Measurements from ENCODE around the gene MBD6.
"Not testable (repeated sequence)": the region's sequence is repeated elsewhere in the genome, so short reads cannot be mapped to it uniquely, and the experiment has no call there.

The MBD6 gene

GRCh38 chr12:57550641-57551549 is 28.3 kb downstream of the MBD6 start:
- DNase-seq (ENCODE audit: low read depth), result no peak

DNA sequence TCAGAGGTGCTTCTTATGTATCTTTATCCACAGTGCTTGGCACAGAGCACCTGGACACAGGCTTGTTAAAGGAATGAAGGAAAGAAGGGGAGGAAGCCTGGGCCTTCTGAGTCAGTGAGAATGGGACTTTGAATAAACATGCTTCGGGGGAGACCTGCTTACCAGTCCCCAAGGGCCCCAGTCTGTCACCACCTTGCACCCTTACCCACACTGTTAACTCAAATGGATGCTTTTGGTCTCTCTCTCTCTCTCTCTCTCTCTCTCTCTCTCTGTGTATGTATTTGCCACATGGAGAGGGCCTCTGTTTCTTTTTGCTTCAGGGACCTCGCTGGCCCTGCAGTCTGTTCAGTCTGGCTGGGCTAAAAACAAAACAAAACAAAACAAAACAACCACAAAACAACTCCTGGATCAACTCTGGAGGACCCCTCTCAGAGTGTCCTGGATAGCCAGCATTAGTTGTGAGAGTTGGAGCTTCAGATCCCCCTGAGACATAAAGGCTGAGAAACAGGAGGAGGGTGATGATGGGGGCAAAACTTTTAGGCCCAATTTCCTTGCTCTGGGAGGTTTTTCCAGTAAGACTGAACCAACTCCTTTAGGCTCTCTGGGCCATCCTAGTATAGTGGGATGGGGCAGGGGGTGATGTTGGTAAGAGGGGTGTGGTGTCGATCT is 29.1 kb downstream of the MBD6 start:
- no peak for DNase-seq (ENCODE audit: low read depth)

DNA sequence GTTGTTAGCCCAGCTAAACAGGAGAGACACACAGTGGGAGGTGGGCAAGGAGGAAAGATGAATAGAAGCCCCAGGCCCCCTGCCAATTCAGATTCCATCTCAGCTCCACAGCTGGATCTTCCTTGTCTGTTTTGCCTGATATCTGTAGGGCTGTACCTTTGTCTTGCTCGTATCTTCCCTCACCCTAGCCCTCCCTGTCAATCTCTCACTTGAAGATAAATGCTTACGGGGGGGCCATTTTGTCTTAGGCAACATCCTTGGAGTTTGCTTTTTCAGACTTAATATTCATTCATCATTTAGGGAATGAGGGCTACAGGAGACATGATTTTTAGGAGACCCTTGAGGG is 29.7 kb downstream of the MBD6 start:
- DNase-seq (ENCODE audit: low read depth), result no peak

GRCh38 chr12:57552835-57553313 is 30.2 kb downstream of the MBD6 start:
- DNase-seq (ENCODE audit: low read depth), result no peak

DNA sequence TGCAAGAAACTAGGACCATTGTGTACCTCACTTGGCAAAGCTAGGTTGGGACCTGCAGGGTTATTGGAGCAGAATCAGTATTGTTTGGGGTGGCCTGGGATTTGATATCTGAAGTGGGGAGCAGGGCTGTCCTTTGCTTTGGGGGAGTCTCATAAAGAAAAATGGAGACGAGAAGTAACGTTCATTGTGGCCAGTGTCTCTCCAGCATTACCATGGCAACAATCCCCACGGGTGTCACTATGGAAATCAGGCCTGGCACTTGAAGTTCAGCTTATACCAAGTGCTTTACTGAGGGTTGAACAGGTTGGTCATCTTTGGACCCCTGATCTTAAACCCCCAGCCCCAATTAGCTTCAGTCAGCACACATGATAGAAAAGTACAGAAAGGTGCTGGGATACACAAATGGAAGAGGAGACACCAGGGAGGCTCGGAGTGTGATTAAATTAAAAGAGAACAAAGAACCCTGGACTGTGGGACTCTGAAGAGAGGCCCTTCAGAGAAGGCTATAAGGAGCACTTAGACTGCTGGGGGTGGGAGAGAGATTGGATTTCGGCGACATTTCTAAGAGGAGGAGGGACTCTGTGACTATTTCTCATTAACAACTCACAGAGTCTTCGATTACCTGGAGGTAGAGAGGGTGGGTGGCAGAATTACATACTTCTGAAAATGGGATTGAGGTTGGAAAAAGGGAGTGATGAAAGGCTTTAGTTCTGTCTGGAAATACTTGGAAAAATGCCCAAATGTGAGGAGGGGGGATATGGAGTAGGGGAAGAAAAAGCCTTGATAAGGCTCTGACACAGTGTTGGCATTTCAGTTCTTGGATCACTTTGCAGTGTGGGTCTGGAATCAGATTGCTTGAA is 30.9 kb downstream of the MBD6 start:
- DNase-seq (ENCODE audit: low read depth), result no peak

GRCh38 chr12:57554453-57554852 is 31.8 kb downstream of the MBD6 start:
- DNase-seq (ENCODE audit: low read depth), result no peak

DNA sequence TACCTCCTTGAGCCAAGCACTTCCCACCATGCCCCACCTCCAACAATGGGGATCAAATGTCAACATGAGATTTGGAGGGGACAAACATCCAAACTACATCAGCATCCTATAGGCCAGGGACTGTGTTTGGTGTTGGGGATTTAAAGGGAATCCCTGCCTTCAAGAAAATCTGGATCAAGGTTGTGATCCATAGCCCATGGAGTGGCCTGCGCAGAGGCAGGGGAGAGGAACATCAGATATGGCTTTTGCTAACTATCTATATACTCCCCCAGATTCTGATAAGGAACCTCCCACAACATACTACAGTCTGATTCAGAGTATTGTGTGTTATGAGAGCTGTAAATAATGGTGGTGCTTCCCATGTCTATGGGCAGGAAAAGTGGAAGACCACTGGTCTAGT is 32.3 kb downstream of the MBD6 start:
- DNase-seq (ENCODE audit: low read depth), result no peak

DNA sequence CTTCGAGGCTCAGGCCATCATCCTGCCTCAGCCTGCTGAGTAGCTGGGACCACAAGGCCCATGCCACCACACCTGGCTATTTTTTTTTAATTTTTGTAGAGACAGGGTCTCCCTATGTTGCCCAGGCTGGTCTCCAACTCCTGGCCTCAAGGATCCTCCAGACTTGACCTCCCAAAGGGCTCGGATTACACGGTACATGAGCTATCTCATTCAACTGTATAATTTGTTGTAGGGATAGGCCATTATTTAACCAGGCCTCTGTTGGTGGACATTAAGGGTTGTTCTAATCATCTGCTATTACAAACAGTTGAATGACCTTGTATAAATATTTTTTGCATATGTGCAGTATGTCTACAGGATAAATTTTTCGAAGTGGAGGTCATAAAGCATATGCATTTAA is 36.2 kb downstream of the MBD6 start:
- DNase-seq (ENCODE audit: low read depth), result no peak

GRCh38 chr12:57560516-57560915 is 37.9 kb downstream of the MBD6 start:
- DNase-seq (ENCODE audit: low read depth), result no peak

DNA sequence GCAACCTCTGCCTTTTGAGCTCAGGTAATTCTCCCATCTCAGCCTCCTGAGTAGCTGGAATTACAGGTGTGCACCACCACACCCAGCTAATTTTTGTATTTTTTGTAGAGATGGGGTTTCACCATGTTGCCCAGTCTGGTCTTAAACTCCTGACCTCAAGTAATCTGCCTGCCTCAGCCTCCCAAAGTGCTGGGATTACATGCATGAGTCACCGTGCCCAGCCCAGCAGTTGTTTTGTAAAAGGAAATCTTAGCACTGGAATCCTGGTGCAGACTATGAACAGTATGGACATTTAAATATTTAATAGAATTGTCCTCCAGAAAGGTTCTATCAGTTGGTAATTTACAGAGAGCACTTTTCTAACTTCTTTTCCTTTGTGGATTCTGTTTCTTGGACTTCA is 38.5 kb downstream of the MBD6 start:
- not testable (repeated sequence) for DNase-seq (ENCODE audit: low read depth)

GRCh38 chr12:57563358-57563757 is 40.7 kb downstream of the MBD6 start:
- no peak for DNase-seq (ENCODE audit: low read depth)

DNA sequence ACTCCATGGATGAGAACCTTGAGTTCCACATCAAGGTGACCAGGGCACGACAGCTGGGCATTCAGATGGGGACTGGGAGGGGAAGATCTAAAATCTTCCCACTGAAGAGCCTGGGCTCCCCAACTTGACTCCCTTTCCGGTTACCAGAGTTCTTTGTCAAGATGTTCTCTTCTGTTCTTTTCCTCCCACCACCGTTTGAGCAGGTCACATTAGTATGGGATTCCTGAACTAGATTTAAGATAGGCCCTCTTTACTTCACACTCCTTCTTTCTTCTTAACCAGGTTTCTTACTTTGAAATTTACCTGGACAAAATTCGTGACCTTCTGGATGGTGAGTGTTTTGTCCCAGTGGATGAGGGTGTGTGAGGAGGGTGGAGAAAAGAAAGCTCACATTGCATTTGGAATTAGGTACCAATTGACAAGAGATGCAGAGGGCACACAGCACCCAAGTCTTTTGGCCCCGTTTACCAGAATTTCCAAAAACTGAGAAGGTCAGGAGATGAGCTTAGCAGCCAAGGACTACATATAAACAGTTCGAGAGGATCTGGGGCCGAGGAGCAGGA is 41.6 kb downstream of the MBD6 start:
- no peak for DNase-seq (ENCODE audit: low read depth)

DNA sequence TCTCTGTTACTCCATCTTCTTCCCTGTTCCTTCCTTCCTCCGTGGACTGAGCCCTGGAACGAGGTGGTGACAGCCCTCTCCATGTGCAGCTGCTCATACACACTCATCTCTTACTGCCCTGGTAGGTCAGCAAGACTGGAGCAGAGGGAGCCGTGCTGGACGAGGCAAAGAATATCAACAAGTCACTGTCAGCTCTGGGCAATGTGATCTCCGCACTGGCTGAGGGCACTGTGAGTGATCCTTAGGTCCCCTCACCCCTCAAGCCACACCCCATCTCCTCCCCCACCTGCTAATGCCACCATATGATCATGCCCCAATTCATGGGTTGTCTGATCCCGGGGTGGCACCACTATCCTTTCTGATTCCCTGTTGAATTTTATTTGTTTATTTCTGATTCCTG is 46.2 kb downstream of the MBD6 start:
- DNase-seq (ENCODE audit: low read depth), result no peak

DNA sequence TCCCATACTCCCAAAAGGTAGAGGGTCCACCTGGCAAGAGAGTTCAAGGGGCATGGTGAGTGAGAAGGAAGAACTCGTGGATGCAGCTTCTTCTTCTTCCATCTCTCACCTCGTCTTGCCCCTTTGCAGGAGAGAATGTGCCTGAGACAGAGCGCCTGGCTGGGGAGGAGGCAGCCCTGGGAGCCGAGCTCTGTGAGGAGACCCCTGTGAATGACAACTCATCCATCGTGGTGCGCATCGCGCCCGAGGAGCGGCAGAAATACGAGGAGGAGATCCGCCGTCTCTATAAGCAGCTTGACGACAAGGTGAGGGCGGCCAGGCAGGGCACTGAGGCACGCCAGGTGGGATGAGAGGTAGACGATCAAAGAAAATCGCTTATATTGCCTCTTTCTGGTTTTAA is 47.2 kb downstream of the MBD6 start:
- no peak for DNase-seq (ENCODE audit: low read depth)

DNA sequence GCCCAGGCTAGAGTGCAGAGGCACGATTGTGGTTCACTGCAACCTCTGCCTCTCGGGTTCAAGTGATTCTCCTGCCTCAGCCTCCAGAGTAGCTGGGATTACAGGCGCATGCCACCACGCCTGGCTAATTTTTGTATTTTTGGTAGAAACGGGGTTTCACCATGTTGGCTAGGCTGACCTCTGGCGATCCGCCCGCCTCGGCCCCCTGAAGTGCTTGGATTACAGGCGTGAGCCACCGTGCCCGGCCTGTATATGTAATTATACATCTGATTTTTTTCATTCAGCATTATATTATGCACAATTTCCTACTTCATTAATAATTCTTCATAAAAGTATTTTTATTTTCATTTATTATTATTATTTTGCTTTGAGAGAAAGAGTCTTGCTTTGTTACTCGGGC is 47.8 kb downstream of the MBD6 start:
- DNase-seq (ENCODE audit: low read depth), result not testable (repeated sequence)

DNA sequence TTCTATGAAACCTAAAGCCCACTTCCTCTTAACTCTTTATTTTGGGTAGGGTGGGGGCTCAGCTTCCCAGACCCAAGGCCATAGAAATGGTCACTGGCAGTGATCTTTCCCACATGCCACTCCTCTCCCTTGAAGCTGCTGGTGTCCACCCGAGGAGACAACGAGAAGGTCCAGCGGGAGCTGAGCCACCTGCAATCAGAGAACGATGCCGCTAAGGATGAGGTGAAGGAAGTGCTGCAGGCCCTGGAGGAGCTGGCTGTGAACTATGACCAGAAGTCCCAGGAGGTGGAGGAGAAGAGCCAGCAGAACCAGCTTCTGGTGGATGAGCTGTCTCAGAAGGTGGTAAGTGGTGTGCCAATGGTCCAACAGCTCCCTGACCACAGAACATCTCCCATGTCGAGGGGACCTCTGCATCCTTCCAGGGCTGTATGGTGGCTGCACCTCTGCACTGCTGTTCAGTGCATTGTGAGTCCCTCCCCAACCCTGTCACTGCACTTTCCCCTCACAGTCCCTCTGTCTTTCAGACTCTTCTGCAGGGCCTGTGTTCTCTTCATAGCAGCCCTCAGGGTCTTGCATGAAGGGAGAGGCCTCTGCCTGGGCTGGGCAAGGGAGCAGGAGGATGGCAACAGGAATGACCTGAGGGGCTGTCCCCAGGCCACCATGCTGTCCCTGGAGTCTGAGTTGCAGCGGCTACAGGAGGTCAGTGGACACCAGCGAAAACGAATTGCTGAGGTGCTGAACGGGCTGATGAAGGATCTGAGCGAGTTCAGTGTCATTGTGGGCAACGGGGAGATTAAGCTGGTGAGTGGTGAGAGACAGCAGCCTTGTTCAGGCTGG is 49.5 kb downstream of the MBD6 start:
- DNase-seq (ENCODE audit: low read depth), result no peak

GRCh38 chr12:57574795-57575194 is 52.2 kb downstream of the MBD6 start:
- no peak for DNase-seq (ENCODE audit: low read depth)

DNA sequence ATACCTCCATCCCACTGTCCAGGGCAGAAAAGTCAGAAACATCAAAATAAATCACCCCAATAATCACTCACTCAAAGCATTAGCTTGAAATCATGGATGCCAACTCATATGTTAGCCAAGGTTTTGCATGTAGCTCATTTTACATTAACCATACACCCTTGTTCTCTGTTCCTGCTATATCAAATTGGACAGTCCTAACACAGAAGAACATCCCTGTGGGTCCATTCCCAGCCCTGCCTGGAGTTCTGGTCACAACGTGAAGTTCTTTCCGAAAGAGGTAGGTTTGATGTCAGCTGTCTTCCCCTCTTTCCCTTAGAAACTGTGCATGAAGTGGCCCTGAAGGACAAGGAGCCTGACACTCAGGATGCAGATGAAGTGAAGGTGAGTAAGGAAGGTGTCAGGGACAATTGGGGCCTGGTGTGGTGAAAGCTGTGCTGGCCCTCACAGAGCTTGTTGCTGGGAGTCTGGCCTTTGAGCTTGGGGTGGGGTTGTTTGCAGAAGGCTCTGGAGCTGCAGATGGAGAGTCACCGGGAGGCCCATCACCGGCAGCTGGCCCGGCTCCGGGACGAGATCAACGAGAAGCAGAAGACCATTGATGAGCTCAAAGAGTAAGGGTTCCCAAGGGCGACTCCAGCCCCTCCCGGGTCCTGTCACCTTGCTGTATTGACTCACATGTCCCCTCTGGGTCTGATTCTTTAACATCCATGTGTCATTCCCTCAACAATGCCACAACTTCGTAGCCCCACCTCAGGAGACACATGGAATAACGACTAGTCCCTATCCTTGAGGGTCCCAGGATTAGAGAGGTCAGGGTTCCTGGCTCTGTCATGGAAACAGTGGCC is 53.4 kb downstream of the MBD6 start:
- DNase-seq (ENCODE audit: low read depth), result no peak

GRCh38 chr12:57576613-57577160 is 54.1 kb downstream of the MBD6 start:
- no peak for DNase-seq (ENCODE audit: low read depth)

Data from HS-27A (cell line).